ENCODE results near the gene SRGAP2B.
"Not testable (repeated sequence)": the region's sequence is repeated elsewhere in the genome, so short reads cannot be mapped to it uniquely, and the experiment has no call there.

GRCh38 chr1:145021749-145022148 lies 73.4 kb downstream of the SRGAP2B start:
- not testable (repeated sequence) for TF ChIP-seq POLR2A (IDR thresholded peaks at IDR 0.05; ENCODE audit: low read length); GATA1 (IDR thresholded peaks at IDR 0.05; ENCODE audit: low read depth, low read length)

Measured in erythroblast (primary cell).